Tibial nerve (tissue), 4 donors: ENCODE results near the gene GPAT2.
"Not testable (repeated sequence)": the region's sequence is repeated elsewhere in the genome, so short reads cannot be mapped to it uniquely, and the experiment has no call there.

Source experiments
- CTCF ChIP-seq, 5 experiments: fragments of 200-600 bp in 3 of 5; fragments of 450-650 bp in 2 of 5; sonication (generic) in 3 of 5; IDR thresholded peaks; one replicate each; pipeline ENCODE4 v1.5.1; 2016 to 2019; ENCODE audit warnings: antibody characterized with exemption in 5 of 5, mild to moderate bottlenecking in 3 of 5, moderate library complexity in 2 of 5
- EP300 ChIP-seq, 2 donors: sonication (generic); formaldehyde crosslinking; IDR thresholded peaks; one replicate each; pipeline ENCODE4 v1.6.1; 2017; ENCODE audit warnings: antibody characterized with exemption in 2 of 2, mild to moderate bottlenecking in 1 of 2
- POLR2A ChIP-seq, 2 donors: fragments of 450-650 bp; IDR thresholded peaks; one replicate each; pipeline ENCODE4 v1.6.1; 2017; ENCODE audit warnings: antibody characterized with exemption in 2 of 2, mild to moderate bottlenecking in 2 of 2, moderate library complexity in 2 of 2

- TF ChIP-seq CTCF, EP300, POLR2A (IDR thresholded peaks at IDR 0.05): not testable (repeated sequence)
These were observed 21.9 kb downstream of the GPAT2 start for GRCh38 chr2:96012792-96013264.
